Measurements from ENCODE around the gene GDPD3. TPM values are rescaled to one million over a fixed set of nuclear protein-coding genes. Genes with fewer than 3 reads are reported as not detected.

The GDPD3 gene
- total RNA-seq, 1 donor from 2014 or later = 0.53 TPM

DNA sequence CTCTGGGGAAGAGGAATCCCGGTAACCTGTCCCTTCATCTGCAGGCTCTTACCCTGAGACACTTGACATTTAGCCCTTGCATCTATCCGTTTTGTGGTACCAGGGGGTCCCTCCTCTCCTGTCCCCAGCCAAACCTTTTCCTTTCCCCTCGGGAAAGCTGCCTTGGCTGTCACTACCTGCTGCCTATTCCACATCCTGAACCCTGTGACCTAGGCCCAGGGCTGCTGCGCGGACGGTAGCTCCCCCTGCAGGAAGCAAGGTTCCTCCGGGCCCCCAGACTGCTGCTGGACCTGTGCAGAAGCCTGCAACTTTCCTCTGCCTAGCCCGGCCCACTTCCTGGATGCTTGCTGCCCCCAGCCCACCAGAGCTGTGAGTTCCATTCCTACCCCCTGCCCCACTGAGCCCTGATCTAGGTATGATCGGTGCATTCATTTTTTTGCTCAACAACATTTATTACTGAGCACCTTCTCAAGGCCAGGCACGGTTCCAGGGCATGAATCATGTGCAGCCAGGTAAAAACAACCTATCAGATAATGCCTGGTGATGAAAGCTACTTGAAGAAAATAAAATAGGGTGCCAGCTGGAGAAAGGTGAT, 58.3 kb downstream of the GDPD3 start:
- no peak for DNase-seq (ENCODE audit: low read depth, low spot score)

Other genes with a start within 250 kb of the GDPD3 start
- gene SEZ6L2, start 214.0 kb downstream of the GDPD3 start, total RNA-seq = 0.53 and 0.73 TPM in 2 replicates
- gene ASPHD1, start 213.0 kb downstream of the GDPD3 start, total RNA-seq = 0.63 and 1.3 TPM in 2 replicates
- gene KCTD13, start 187.3 kb downstream of the GDPD3 start, total RNA-seq = 4.4 and 4.8 TPM in 2 replicates
- 75.9 and 80.9 TPM in 2 replicates for gene TMEM219, start 151.5 kb downstream of the GDPD3 start, total RNA-seq
- 97.0 and 109 TPM in 2 replicates for gene TAOK2, start 139.7 kb downstream of the GDPD3 start, total RNA-seq
- 7.5 and 11.2 TPM in 2 replicates for gene HIRIP3, start 117.9 kb downstream of the GDPD3 start, total RNA-seq
- gene INO80E, start 117.3 kb downstream of the GDPD3 start, total RNA-seq = 19.1 and 24.5 TPM in 2 replicates
- gene DOC2A, start 102.5 kb downstream of the GDPD3 start, total RNA-seq = 0.26 and 0.49 TPM in 2 replicates
- gene C16orf92, start 90.3 kb downstream of the GDPD3 start, total RNA-seq = not detected in 2 replicates
- gene TLCD3B, start 82.3 kb downstream of the GDPD3 start, total RNA-seq = 0.11 and 0.13 TPM in 2 replicates
- 501 and 602 TPM in 2 replicates for gene ALDOA, start 47.8 kb downstream of the GDPD3 start, total RNA-seq
- 271 and 311 TPM in 2 replicates for gene PPP4C, start 37.5 kb downstream of the GDPD3 start, total RNA-seq
- gene TBX6, start 21.6 kb downstream of the GDPD3 start, total RNA-seq = 0.07 and 0.18 TPM in 2 replicates
- gene YPEL3, start 17.3 kb downstream of the GDPD3 start, total RNA-seq = 6.1 and 12.2 TPM in 2 replicates
- gene MAPK3, start 9.7 kb upstream of the GDPD3 start, total RNA-seq = 36.6 and 43.7 TPM in 2 replicates
- gene CORO1A, start 70.1 kb upstream of the GDPD3 start, total RNA-seq = 1.8 and 2.0 TPM in 2 replicates
- 19.9 and 25.6 TPM in 2 replicates for gene BOLA2B, start 80.1 kb upstream of the GDPD3 start, total RNA-seq
- gene SLX1A, start 80.3 kb upstream of the GDPD3 start, total RNA-seq = 30.5 and 55.9 TPM in 2 replicates
- 1.6 and 2.5 TPM in 2 replicates for gene SULT1A3, start 85.7 kb upstream of the GDPD3 start, total RNA-seq
- gene NPIPB13, start 134.9 kb upstream of the GDPD3 start, total RNA-seq = 0.46 and 1.4 TPM in 2 replicates
- gene CD2BP2, start 241.8 kb upstream of the GDPD3 start, total RNA-seq = 34.6 and 43.3 TPM in 2 replicates